Measurements from ENCODE around the gene REV3L.
"Not testable (repeated sequence)": the region's sequence is repeated elsewhere in the genome, so short reads cannot be mapped to it uniquely, and the experiment has no call there.

REV3L gene

DNA sequence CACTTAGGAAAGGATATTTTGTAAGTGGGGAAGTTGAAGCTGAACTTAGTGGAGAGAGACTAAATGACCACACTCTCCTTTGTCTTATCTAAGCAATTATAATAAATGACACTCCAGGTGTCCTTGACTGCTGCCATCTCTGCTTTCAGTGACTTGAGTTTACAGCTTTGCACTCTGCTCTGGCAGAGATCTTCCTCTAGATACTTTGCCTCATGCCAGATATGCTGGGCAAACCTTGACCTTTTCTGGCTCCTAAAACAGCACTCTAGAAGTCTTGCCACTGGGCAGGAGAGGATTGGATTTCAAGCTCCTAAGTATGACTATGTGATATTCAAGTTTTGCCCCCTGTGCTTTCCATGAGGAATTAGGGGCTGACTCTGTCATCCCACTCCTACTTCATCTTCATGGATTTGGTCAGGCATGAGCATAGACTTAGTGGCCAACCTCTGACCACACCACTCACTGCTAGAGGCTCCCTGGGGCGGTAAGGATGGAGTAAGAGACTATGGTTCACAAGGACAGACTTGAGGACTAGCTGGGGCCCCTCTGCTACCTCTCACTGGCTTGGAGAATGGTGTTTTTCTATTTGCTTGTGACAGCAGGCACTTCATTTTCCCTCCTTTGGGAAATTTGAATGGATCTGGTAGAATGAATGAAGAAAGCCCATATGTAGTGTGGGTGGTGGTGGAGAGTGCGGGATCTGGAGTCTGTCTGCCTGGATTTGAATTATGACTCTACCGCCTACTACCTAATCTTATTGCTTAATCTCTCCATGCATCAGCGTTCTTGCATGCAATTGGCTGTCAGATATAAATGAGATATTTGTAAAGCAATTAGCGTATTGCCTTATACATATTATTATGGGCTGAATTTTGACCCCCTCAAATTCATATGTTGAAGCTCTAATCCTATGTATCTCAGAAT lies 191.4 kb downstream of the REV3L start:
- DNase-seq (ENCODE audit: low read depth), result no peak
- TF ChIP-seq, protein P1, sequence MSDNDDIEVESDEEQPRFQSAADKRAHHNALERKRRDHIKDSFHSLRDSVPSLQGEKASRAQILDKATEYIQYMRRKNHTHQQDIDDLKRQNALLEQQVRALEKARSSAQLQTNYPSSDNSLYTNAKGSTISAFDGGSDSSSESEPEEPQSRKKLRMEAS (IDR thresholded peaks at IDR 0.05; ENCODE audit: low read depth, low read length), result no peak
- TF ChIP-seq, protein P2, sequence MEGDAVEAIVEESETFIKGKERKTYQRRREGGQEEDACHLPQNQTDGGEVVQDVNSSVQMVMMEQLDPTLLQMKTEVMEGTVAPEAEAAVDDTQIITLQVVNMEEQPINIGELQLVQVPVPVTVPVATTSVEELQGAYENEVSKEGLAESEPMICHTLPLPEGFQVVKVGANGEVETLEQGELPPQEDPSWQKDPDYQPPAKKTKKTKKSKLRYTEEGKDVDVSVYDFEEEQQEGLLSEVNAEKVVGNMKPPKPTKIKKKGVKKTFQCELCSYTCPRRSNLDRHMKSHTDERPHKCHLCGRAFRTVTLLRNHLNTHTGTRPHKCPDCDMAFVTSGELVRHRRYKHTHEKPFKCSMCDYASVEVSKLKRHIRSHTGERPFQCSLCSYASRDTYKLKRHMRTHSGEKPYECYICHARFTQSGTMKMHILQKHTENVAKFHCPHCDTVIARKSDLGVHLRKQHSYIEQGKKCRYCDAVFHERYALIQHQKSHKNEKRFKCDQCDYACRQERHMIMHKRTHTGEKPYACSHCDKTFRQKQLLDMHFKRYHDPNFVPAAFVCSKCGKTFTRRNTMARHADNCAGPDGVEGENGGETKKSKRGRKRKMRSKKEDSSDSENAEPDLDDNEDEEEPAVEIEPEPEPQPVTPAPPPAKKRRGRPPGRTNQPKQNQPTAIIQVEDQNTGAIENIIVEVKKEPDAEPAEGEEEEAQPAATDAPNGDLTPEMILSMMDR (IDR thresholded peaks at IDR 0.05; ENCODE audit: low read depth, low read length), result no peak
- TF ChIP-seq POLR2A (IDR thresholded peaks at IDR 0.05; ENCODE audit: extremely low read depth, insufficient read length), result no peak
- TF ChIP-seq MYC (IDR thresholded peaks at IDR 0.05; ENCODE audit: low read depth, low read length), result no peak
- no peak overlapping the region for H3K4me3 ChIP-seq (ENCODE audit: low read depth, low read length)

DNA sequence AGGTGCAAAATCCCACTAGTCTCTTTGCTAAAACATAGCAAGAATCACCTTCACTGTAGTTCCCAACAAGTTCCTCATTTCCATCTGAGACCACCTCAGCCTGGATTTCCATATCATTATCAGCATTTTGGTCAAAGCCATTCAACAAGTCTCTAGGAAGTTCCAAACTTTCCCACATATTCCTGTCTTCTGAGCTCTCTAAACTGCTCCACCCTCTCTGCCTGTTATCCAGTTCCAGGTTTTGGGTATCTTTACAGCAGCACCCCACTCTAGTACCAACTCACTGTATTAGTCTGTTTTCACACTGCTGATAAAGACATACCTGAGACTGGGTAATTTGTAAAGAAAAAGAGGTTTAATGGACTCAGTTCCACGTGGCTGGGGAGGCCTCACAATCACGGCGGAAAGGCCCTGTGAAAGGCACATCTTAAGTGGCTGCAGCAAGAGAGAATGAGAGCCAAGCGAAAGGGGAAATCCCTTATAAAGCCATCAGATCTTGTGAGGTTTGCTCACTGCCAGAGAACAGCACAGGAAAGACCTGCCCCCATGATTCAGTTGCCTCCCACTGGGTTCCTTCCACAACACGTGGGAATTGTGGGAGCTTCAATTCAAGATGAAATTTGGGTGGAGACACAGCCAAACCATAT lies 192.2 kb downstream of the REV3L start:
- H3K4me3 ChIP-seq (ENCODE audit: low read depth, low read length); DNase-seq (ENCODE audit: low read depth): not testable (repeated sequence)

DNA sequence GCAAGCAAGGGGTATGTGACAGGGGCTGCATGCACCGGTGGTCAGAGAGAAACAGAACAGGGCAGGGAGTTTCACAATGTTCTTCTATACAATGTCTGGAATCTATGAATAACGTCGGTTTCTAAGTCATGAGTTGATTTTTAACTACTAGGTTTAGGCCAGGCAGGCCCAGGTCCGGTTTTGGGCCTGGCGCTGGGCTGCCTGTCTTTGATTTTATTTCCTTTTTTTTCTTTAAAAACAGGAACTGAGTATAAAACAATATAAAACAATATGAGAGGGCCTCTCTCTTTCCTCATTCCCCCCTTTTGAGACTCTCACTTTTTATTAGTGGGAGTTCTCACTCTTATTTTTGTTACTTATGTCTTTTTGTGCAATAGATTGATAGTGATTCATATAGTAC lies 198.7 kb downstream of the REV3L start:
- H3K4me3 ChIP-seq (ENCODE audit: low read depth, low read length); DNase-seq (ENCODE audit: low read depth): not testable (repeated sequence)

DNA sequence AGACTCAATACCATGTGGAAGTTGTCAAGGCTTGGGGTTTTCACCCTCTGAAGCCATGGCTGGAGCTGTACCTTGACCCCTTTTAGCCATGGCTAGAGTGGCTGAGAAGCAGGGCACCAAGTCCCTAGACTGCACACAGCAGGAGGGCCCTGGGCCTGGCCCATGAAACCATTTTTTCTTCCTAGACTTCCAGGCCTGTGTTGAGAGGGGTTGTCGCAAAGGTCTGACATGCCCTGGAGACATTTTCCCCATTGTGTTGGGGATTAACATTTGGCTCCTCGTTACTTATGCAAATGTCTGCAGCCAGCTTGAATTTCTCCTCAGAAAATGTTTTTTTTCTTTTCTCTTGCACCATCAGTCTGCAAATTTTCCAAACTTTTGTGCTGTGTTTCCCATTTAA lies 199.3 kb downstream of the REV3L start:
- no peak overlapping the region for H3K4me3 ChIP-seq (ENCODE audit: low read depth, low read length)
- TF ChIP-seq MYC (IDR thresholded peaks at IDR 0.05; ENCODE audit: low read depth, low read length) (no peak), POLR2A (IDR thresholded peaks at IDR 0.05; ENCODE audit: extremely low read depth, insufficient read length) (no peak)
- TF ChIP-seq, protein P1 (IDR thresholded peaks at IDR 0.05; ENCODE audit: low read depth, low read length), result no peak
- TF ChIP-seq, protein P2 (IDR thresholded peaks at IDR 0.05; ENCODE audit: low read depth, low read length), result no peak
- DNase-seq (ENCODE audit: low read depth), result no peak

DNA sequence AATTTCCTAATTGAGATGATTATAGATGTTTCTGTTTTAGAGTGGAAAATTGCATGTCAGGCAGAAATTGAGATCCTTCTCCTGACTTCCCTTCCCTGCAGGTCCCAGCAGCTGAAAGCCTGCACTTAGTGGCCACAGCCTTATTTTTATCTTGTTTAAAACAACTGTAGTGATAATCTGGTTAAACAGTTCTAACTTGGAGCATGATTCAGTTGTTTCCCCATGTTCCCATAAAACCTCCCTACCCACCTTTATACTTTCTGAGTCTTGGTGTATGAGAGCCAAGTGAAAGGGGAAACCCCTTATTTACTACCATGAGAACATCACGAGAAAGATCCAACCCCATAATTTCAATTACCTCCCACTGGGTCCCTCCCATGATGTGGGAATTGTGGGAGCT lies 200.5 kb downstream of the REV3L start:
- DNase-seq (ENCODE audit: low read depth), result no peak
- TF ChIP-seq MYC (IDR thresholded peaks at IDR 0.05; ENCODE audit: low read depth, low read length) (no peak), POLR2A (IDR thresholded peaks at IDR 0.05; ENCODE audit: extremely low read depth, insufficient read length) (no peak)
- TF ChIP-seq, protein P2 (IDR thresholded peaks at IDR 0.05; ENCODE audit: low read depth, low read length), result no peak
- TF ChIP-seq, protein P1 (IDR thresholded peaks at IDR 0.05; ENCODE audit: low read depth, low read length), result no peak
- H3K4me3 ChIP-seq (ENCODE audit: low read depth, low read length), result no peak overlapping the region

DNA sequence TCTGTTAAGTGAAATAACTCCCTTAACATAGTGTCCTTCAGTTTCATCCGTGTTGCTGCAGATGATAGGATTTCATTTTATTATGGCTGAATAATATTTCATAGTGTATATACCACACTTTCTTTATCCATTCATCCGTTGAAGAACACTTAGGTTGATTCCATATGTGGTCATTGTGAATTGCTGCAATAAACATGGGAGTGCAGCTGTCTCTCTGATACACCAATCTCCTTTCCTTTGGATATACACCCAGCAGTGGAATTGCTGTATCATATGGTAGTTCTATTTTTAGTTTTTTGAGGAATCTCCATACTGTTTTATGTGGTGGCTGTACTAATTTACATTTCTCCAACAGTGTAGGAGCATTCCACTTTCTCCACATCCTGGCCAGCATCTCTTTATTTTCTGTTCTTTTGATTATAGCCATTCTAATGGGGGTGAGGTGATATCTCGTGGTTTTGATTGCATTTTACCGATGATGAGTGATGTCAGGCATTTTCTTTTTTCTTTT lies 202.5 kb downstream of the REV3L start:
- H3K4me3 ChIP-seq (ENCODE audit: low read depth, low read length), result no peak overlapping the region
- TF ChIP-seq, protein P2 (IDR thresholded peaks at IDR 0.05; ENCODE audit: low read depth, low read length), result no peak
- TF ChIP-seq MYC (IDR thresholded peaks at IDR 0.05; ENCODE audit: low read depth, low read length), result no peak
- DNase-seq (ENCODE audit: low read depth), result no peak

DNA sequence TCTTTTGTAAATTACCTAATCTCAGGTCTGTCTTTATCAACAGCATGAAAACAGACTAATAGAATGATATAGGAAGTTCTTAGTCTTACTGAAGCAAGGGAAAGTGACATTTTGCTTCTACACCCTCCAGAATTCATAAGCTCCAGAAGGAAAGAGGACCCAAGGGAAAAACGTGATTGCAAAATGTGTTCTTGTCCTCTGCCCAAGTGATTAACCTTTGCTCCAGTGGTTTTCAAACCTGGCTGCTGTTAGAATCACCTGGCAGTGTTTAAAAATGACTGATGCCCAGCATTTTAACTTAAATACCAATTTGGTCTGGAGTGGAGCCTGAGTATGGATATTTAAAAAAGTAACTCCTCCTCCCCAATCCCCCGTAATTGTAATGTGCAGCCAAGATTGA lies 204.3 kb downstream of the REV3L start:
- DNase-seq (ENCODE audit: low read depth), result no peak
- TF ChIP-seq, protein P1 (IDR thresholded peaks at IDR 0.05; ENCODE audit: low read depth, low read length), result no peak
- no peak for TF ChIP-seq MYC (IDR thresholded peaks at IDR 0.05; ENCODE audit: low read depth, low read length)
- TF ChIP-seq, protein P2 (IDR thresholded peaks at IDR 0.05; ENCODE audit: low read depth, low read length), result no peak
- TF ChIP-seq POLR2A (IDR thresholded peaks at IDR 0.05; ENCODE audit: extremely low read depth, insufficient read length), result no peak
- H3K4me3 ChIP-seq (ENCODE audit: low read depth, low read length), result no peak overlapping the region
